Endothelial cell of umbilical vein (primary cell): ENCODE results near the gene PDE1C. TPM values are rescaled to one million over a fixed set of nuclear protein-coding genes. Genes with fewer than 3 reads are reported as not detected.

ENCODE experiments used
- BruUV-seq: library from RNA; stranded (reverse); fragments of 400-500 nt; replicated peaks from 2 replicates; lab custom pipeline; 2021; lab: Mats Ljungman, UMichigan
- CTCF ChIA-PET: fragments of 300-600, 350-600 bp; sonication (Branson Sonifier 250); formaldehyde crosslinking; loops from one replicate; lab custom pipeline; 2021; ENCODE audit warnings: antibody characterized with exemption, inconsistent platforms; lab: Charles Lee
- POLR2A ChIA-PET: fragments of 300-600, 350-600 bp; sonication (Branson Sonifier 250); formaldehyde crosslinking; loops from one replicate; lab custom pipeline; 2021; ENCODE audit warnings: antibody characterized with exemption, inconsistent platforms; lab: Charles Lee
- DNase-seq: peaks from one replicate; pipeline ENCODE4 v3.0.0-alpha.2; 2011; ENCODE audit warnings: low read depth, low spot score
- FAIRE-seq: peaks from 2 replicates; lab custom pipeline; 2011; peaks lifted over from hg19 to GRCh38; lab: Jason Lieb, UNC
- H2AFZ ChIP-seq: 2 replicates; pipeline ENCODE4 v1.6.0; 2012; ENCODE audit warnings: low read depth, low read length, control low read depth, inconsistent platforms
- H3K27ac ChIP-seq: 2 replicates; pipeline ENCODE4 v1.5.1; 2011; ENCODE audit warnings: low read depth, mild to moderate bottlenecking, control low read depth, low read length, moderate library complexity; ENCODE audit not compliant: insufficient read depth
- H3K27me3 ChIP-seq, 2 experiments: 2 replicates each; pipeline versions ENCODE4 v1.6.0 to v1.6.1; 2011; ENCODE audit warnings: low read length in 2 of 2, mixed read lengths in 1 of 2; ENCODE audit not compliant: control insufficient read depth in 2 of 2, insufficient read depth in 2 of 2
- H3K36me3 ChIP-seq, 2 experiments: 2 replicates in 1 of 2; 3 replicates in 1 of 2; pipeline ENCODE4 v1.5.1; 2011; ENCODE audit warnings: low read length in 2 of 2, mild to moderate bottlenecking in 1 of 2, moderate library complexity in 1 of 2; ENCODE audit not compliant: control insufficient read depth in 2 of 2, insufficient read depth in 2 of 2; ENCODE audit errors: extremely low read depth in 1 of 2
- H3K4me1 ChIP-seq: 3 replicates; pipeline ENCODE4 v1.5.1; 2011; ENCODE audit warnings: mild to moderate bottlenecking, low read length; ENCODE audit not compliant: control insufficient read depth, insufficient read depth; ENCODE audit errors: extremely low read depth
- H3K4me2 ChIP-seq: 2 replicates; pipeline ENCODE4 v1.6.1; 2011; ENCODE audit warnings: low read length, control low read depth, mixed read lengths; ENCODE audit not compliant: insufficient read depth
- H3K4me3 ChIP-seq, 3 experiments: fragments of 200-600 bp in 1 of 3; sonication (generic), shearing (Covaris generic) in 1 of 3; replicated peaks in 1 of 3; 2 replicates each; pipeline ENCODE4 v1.5.1; 2011 to 2016; ENCODE audit warnings: control low read depth in 3 of 3, low read length in 3 of 3, mild to moderate bottlenecking in 2 of 3, inconsistent platforms in 1 of 3, low read depth in 1 of 3, moderate library complexity in 1 of 3; ENCODE audit not compliant: insufficient read depth in 1 of 3
- H3K79me2 ChIP-seq: 2 replicates; pipeline ENCODE4 v1.6.0; 2012; ENCODE audit warnings: low read length, inconsistent platforms; ENCODE audit not compliant: control insufficient read depth, insufficient read depth
- H3K9ac ChIP-seq: replicated peaks from 2 replicates; pipeline ENCODE3; 2011; ENCODE audit warnings: low read length, control low read depth; ENCODE audit not compliant: insufficient read depth; ENCODE audit errors: extremely low read depth
- H3K9me1 ChIP-seq: replicated peaks from 3 replicates; pipeline ENCODE4 v1.6.0; 2011; ENCODE audit warnings: mild to moderate bottlenecking, low read length; ENCODE audit not compliant: control insufficient read depth, insufficient read depth; ENCODE audit errors: extremely low read depth
- H3K9me3 ChIP-seq: replicated peaks from 2 replicates; pipeline ENCODE4 v1.5.1; 2012; ENCODE audit warnings: low read length, inconsistent platforms; ENCODE audit not compliant: control insufficient read depth, insufficient read depth
- H4K20me1 ChIP-seq: replicated peaks from 2 replicates; pipeline ENCODE3; 2011; ENCODE audit warnings: mild to moderate bottlenecking, low read length; ENCODE audit not compliant: control insufficient read depth, insufficient read depth; ENCODE audit errors: extremely low read depth
- EZH2 ChIP-seq: IDR thresholded peaks from 2 replicates; pipeline ENCODE4 v1.6.1; 2012; ENCODE audit warnings: borderline replicate concordance, low read depth, mild to moderate bottlenecking, moderate library complexity, low read length, inconsistent platforms; ENCODE audit not compliant: severe bottlenecking
- FOS ChIP-seq: IDR thresholded peaks from 2 replicates; pipeline ENCODE4 v1.6.1; 2011; ENCODE audit warnings: mild to moderate bottlenecking, low read length, moderate library complexity, borderline replicate concordance; ENCODE audit not compliant: insufficient read depth
- GATA2 ChIP-seq: IDR thresholded peaks from 2 replicates; pipeline ENCODE4 v1.7.0; 2011; ENCODE audit warnings: low read depth, mild to moderate bottlenecking, moderate library complexity, mixed read lengths, low read length; ENCODE audit not compliant: insufficient read length, insufficient read depth
- JUN ChIP-seq: IDR thresholded peaks from 2 replicates; pipeline ENCODE4 v1.6.1; 2011; ENCODE audit warnings: borderline replicate concordance, low read depth; ENCODE audit not compliant: insufficient read length, insufficient read depth
- MYC ChIP-seq: IDR thresholded peaks from one replicate; pipeline ENCODE4 v1.6.1; 2011; ENCODE audit warnings: mild to moderate bottlenecking, low read depth, low read length
- POLR2A ChIP-seq: IDR thresholded peaks from 2 replicates; pipeline ENCODE4 v1.6.1; 2012; ENCODE audit warnings: low read depth, mild to moderate bottlenecking, control low read depth, low read length
- POLR2AphosphoS5 ChIP-seq: IDR thresholded peaks from 2 replicates; pipeline ENCODE4 v1.6.1; 2012; ENCODE audit warnings: low read depth, mild to moderate bottlenecking, control low read depth, low read length, moderate library complexity; ENCODE audit not compliant: insufficient read depth
- dilution Hi-C: fragments of 300-500 bp; cut with MboI; formaldehyde crosslinking; loops from one replicate; pipeline ENCODE4 v1.15.0; 2019; ENCODE audit warnings: low sequenced_read_pairs; ENCODE audit not compliant: extremely low pct_ligation_motif_present
- intact Hi-C: fragments of 100-400 bp; cut with micrococcal nuclease; formaldehyde crosslinking; loops from one replicate; pipeline ENCODE4 v1.10.0; 2022
- polyA plus RNA-seq, 4 experiments: library from polyadenylated mRNA; depleted of rRNA in 3 of 4; stranded (reverse) in 3 of 4; unstranded in 1 of 4; fragments of >200 nt; gene quantifications; 2 replicates each; pipeline versions ENCODE4 v1.2.1 to v1.2.3, GENCODE V29; 2011 to 2012; ENCODE audit warnings: missing spikeins in 1 of 4
- total RNA-seq: library from RNA; stranded (reverse); gene quantifications from 2 replicates; pipeline ENCODE4 v1.2.3, GENCODE V29; 2021
- TF ChIP-seq, protein P1 (sequence below), 2 donors: IDR thresholded peaks; 1 replicate in 1 of 2; 2 replicates in 1 of 2; pipeline ENCODE4 v1.5.1; 2011; ENCODE audit warnings: low read length in 2 of 2, mild to moderate bottlenecking in 2 of 2, moderate library complexity in 2 of 2, control low read depth in 1 of 2, inconsistent platforms in 1 of 2, low read depth in 1 of 2; ENCODE audit not compliant: insufficient read depth in 1 of 2; ENCODE audit errors: extremely low read depth in 1 of 2
- TF ChIP-seq, protein P2 (sequence below): IDR thresholded peaks from 2 replicates; pipeline ENCODE4 v1.6.1; 2011; ENCODE audit not compliant: insufficient read depth, insufficient read length

Gene PDE1C
- total and polyA plus RNA-seq, 2 donors (not counting 3 experiments of a cell fraction or from before 2014, with no cell fraction given), result 0.90 to 3.1 TPM

DNA sequence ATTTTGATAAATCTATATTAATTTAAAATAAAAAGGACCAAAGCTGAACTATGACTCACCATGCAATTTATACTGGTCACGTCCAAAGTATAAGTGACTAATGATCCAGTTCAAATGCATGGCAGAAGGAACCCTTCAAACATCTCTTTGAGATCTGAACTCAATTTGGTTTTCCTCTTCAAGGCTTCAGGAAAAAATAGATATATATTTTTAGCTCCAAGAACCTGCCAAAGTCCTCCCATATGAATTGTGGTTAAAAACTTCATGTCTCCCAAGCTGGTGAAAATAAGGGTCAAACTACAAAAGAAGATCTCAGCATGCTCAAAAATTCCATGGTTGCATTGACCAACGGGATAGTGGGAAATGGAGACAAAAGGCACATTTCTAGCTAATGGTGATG lies 34.6 kb upstream of the PDE1C start:
- intact Hi-C loops, result no loop called here
- H3K27ac ChIP-seq, result no peak overlapping the region

More for the DNA sequence above, 34.6 kb upstream of the PDE1C start:
- ChIA-PET POLR2A (no interaction called here), CTCF (interaction anchor here (0.7 kb wide), 1 partner anchor 293 kb away, joined by 3 read pairs; no protein-coding TSS in a partner anchor)
- Histone ChIP-seq H3K9ac (no peak overlapping the region), H3K9me3 (no peaks in the 10 kb centered on the region), H3K4me3 (no peak overlapping the region), H3K4me1 (no peaks in the 10 kb centered on the region), H3K79me2 (no peaks in the 10 kb centered on the region), H3K9me1 (no peaks in the 10 kb centered on the region), H3K27me3 (no peaks in the 10 kb centered on the region), H4K20me1 (no peaks in the 10 kb centered on the region), H3K4me2 (no peak overlapping the region), H2AFZ (no peak overlapping the region), H3K36me3 (no peaks in the 10 kb centered on the region)
- BruUV-seq, result no TSS peak
- DNase-seq, result no peak
- TF ChIP-seq, protein P1, sequence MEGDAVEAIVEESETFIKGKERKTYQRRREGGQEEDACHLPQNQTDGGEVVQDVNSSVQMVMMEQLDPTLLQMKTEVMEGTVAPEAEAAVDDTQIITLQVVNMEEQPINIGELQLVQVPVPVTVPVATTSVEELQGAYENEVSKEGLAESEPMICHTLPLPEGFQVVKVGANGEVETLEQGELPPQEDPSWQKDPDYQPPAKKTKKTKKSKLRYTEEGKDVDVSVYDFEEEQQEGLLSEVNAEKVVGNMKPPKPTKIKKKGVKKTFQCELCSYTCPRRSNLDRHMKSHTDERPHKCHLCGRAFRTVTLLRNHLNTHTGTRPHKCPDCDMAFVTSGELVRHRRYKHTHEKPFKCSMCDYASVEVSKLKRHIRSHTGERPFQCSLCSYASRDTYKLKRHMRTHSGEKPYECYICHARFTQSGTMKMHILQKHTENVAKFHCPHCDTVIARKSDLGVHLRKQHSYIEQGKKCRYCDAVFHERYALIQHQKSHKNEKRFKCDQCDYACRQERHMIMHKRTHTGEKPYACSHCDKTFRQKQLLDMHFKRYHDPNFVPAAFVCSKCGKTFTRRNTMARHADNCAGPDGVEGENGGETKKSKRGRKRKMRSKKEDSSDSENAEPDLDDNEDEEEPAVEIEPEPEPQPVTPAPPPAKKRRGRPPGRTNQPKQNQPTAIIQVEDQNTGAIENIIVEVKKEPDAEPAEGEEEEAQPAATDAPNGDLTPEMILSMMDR (IDR thresholded peaks at IDR 0.05; ENCODE audit: extremely low read depth in 1 of 2, insufficient read depth in 1 of 2, low read depth in 1 of 2, low read length in 2 of 2), result no peak
- no peak for TF ChIP-seq FOS
- no peak for TF ChIP-seq MYC
- TF ChIP-seq, protein P2, sequence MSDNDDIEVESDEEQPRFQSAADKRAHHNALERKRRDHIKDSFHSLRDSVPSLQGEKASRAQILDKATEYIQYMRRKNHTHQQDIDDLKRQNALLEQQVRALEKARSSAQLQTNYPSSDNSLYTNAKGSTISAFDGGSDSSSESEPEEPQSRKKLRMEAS, result no peak
- TF ChIP-seq GATA2, result no peak
- TF ChIP-seq POLR2AphosphoS5, result no peak
- no peak for TF ChIP-seq POLR2A
- no peak for TF ChIP-seq EZH2
- no peak for TF ChIP-seq JUN
- FAIRE-seq, result no peak
- dilution Hi-C loops, result no loop called here
